Activated CD8-positive, alpha-beta T cell treated with anti-CD3 and anti-CD28 coated beads for 36 hours (primary cell): ENCODE data around the gene IL10RA. TPM values are rescaled to one million over a fixed set of nuclear protein-coding genes. Genes with fewer than 3 reads are reported as not detected.

Source experiments
- ATAC-seq: fragments of 200-7000 bp; cut with Tn5 transposase; one replicate; pipeline ENCODE4 v1.10.0; 2021; ENCODE audit warnings: mild to moderate bottlenecking, moderate library complexity
- CTCF ChIA-PET: fragments of 350-600 bp; sonication (Branson Sonifier 250); formaldehyde crosslinking; loops from one replicate; lab custom pipeline; 2021; ENCODE audit warnings: antibody characterized with exemption; lab: Charles Lee
- POLR2A ChIA-PET: fragments of 350-600 bp; sonication (Branson Sonifier 250); formaldehyde crosslinking; loops from one replicate; lab custom pipeline; 2021; ENCODE audit warnings: antibody characterized with exemption; lab: Charles Lee
- DNase-seq: peaks from one replicate; pipeline ENCODE4 v3.0.0-alpha.2; 2020
- H3K27ac Mint-ChIP-seq: one replicate; pipeline ENCODE4 v1.8.0; 2021; ENCODE audit warnings: mild to moderate bottlenecking, mixed read lengths
- H3K27me3 Mint-ChIP-seq: one replicate; pipeline ENCODE4 v1.8.0; 2021; ENCODE audit warnings: mixed read lengths
- H3K36me3 Mint-ChIP-seq: one replicate; pipeline ENCODE4 v1.8.0; 2021; ENCODE audit warnings: low read depth, mixed read lengths
- H3K4me1 Mint-ChIP-seq: one replicate; pipeline ENCODE4 v1.8.0; 2021; ENCODE audit warnings: low read depth, mixed read lengths
- H3K4me3 Mint-ChIP-seq: one replicate; pipeline ENCODE4 v1.8.0; 2021; ENCODE audit warnings: mild to moderate bottlenecking, moderate library complexity, mixed read lengths
- H3K9me3 Mint-ChIP-seq: one replicate; pipeline ENCODE4 v1.8.0; 2021; ENCODE audit warnings: mixed read lengths
- intact Hi-C: fragments of 100-400 bp; cut with micrococcal nuclease; formaldehyde crosslinking; loops from one replicate; pipeline ENCODE4 v1.10.0; 2022
- total RNA-seq, 2 experiments: library from RNA; stranded (reverse); gene quantifications; one replicate each; pipeline ENCODE4 v1.2.3, GENCODE V29; 2021
- TF ChIP-seq, protein P1 (sequence below): fragments of 200-600 bp; IDR thresholded peaks from one replicate; pipeline ENCODE4 v1.8.0; 2022; ENCODE audit warnings: antibody characterized with exemption, mild to moderate bottlenecking

The IL10RA gene
- total RNA-seq, 2 experiments from 2014 or later, result 73.3 to 80.9 TPM

DNA sequence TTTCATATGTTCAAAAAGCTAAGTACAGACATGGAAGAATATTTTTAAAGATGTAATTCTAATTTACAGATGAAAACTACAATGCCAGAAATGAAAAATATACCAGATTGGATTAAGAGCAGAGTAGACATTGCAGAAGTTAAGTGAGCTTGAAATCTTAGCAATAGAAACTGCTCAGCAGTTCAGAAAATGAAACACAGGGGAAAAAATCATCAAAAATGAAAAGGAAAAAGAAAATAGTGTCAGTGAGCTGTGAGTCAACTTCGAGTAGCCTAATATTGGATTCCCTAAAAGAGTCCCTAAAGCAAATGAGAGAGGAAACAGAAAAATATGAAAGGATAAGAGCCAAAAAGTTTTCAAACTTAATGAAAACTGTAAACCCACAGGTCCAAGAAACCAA lies 25.8 kb upstream of the IL10RA start:
- ChIA-PET POLR2A (interaction anchor here (0.6 to 2.3 kb wide), 11 partner anchors 9 to 65 kb away, joined by 3 to 9 read pairs (median 4); no protein-coding TSS in a partner anchor), CTCF (interaction anchor here (0.8 to 4.7 kb wide), 12 partner anchors 10 to 153 kb away, joined by 3 to 44 read pairs (median 4); no protein-coding TSS in a partner anchor)
- intact Hi-C loops, result no loop called here
- Mint-ChIP-seq H3K9me3 (peaks cover 14% of the 10 kb centered on the region), H3K27me3 (no peaks in the 10 kb centered on the region), H3K4me3 (peak overlapping the region; percentile 1), H3K36me3 (peaks cover 31% of the 10 kb centered on the region), H3K4me1 (peaks cover 45% of the 10 kb centered on the region), H3K27ac (peak overlapping the region; percentile 88)
- DNase-seq (no peak), ATAC-seq (peak; percentile 39)
- TF ChIP-seq, protein P1, sequence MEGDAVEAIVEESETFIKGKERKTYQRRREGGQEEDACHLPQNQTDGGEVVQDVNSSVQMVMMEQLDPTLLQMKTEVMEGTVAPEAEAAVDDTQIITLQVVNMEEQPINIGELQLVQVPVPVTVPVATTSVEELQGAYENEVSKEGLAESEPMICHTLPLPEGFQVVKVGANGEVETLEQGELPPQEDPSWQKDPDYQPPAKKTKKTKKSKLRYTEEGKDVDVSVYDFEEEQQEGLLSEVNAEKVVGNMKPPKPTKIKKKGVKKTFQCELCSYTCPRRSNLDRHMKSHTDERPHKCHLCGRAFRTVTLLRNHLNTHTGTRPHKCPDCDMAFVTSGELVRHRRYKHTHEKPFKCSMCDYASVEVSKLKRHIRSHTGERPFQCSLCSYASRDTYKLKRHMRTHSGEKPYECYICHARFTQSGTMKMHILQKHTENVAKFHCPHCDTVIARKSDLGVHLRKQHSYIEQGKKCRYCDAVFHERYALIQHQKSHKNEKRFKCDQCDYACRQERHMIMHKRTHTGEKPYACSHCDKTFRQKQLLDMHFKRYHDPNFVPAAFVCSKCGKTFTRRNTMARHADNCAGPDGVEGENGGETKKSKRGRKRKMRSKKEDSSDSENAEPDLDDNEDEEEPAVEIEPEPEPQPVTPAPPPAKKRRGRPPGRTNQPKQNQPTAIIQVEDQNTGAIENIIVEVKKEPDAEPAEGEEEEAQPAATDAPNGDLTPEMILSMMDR, result no peak

DNA sequence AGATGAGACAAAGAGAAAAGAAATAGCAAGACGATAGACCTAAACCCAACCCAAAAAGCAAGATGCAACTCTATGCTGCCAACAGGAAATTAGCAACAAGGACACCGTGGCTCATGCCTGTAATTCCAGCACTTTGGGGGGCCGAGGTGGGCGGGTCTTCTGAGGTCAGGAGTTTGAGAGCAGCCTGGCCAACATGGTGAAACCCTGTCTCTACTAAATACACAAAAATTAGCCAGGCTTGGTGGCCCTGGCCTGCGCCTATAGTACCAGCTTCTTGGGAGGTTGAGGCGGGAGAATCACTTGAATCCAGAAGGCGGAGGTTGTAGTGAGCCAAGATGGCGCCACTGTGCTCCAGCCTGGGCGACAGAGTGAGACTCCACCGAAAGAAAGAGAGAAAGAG lies 24.3 kb upstream of the IL10RA start:
- no peak overlapping the region for H3K27ac Mint-ChIP-seq
- H3K4me1 Mint-ChIP-seq, result peaks cover 35% of the 10 kb centered on the region
- ATAC-seq (no peak), DNase-seq (no peak)
- ChIA-PET POLR2A (interaction anchor here (1.1 to 2.3 kb wide), 2 partner anchors 11 to 20 kb away, joined by 3 to 7 read pairs; no protein-coding TSS in a partner anchor), CTCF (interaction anchor here (0.8 to 4.7 kb wide), 4 partner anchors 13 to 92 kb away, joined by 3 to 44 read pairs (median 5); no protein-coding TSS in a partner anchor)
- intact Hi-C loops, result no loop called here
- no peaks in the 10 kb centered on the region for H3K27me3 Mint-ChIP-seq
- no peak overlapping the region for H3K4me3 Mint-ChIP-seq
- peaks cover 24% of the 10 kb centered on the region for H3K36me3 Mint-ChIP-seq
- TF ChIP-seq, protein P1, result no peak
- H3K9me3 Mint-ChIP-seq, result peaks cover 14% of the 10 kb centered on the region

- ChIA-PET POLR2A (interaction anchor here (1.1 kb wide), 1 partner anchor 21 kb away, joined by 3 read pairs; no protein-coding TSS in a partner anchor), CTCF (interaction anchor here (1.1 to 4.7 kb wide), 2 partner anchors 14 to 91 kb away, joined by 3 to 44 read pairs; no protein-coding TSS in a partner anchor)
- Mint-ChIP-seq H3K4me1 (peaks cover 31% of the 10 kb centered on the region), H3K36me3 (peaks cover 17% of the 10 kb centered on the region), H3K27ac (no peak overlapping the region), H3K9me3 (peaks cover 8% of the 10 kb centered on the region), H3K27me3 (no peaks in the 10 kb centered on the region), H3K4me3 (no peak overlapping the region)
- TF ChIP-seq, protein P1, result no peak
- intact Hi-C loops, result no loop called here
- DNase-seq, result no peak
- no peak for ATAC-seq
Observed at GRCh38 chr11:117962826-117963225, 23.4 kb upstream of the IL10RA start.

DNA sequence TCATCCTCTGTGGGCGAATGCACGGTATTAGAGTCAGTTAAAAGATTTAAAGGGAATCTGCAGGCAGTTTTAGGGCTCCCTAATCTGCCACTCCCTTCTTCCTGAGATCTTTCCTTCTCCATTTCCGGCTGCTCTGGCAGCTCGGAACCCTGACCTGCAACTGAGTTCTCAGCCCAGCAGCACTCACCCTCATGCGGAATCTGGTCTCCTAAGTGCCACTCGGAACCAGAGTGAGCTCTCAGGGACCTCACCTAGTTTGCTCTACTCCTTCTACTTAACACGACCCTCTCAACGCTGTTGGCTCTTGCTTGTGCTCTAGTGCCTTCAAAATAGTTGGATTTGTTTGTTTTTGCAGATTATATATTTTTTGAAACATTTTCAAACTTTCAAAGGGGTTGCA lies 19.3 kb upstream of the IL10RA start:
- Mint-ChIP-seq H3K4me3 (no peak overlapping the region), H3K27me3 (no peaks in the 10 kb centered on the region), H3K9me3 (no peaks in the 10 kb centered on the region), H3K4me1 (peaks cover 33% of the 10 kb centered on the region), H3K27ac (no peak overlapping the region), H3K36me3 (peaks cover 3% of the 10 kb centered on the region)
- no peak for ATAC-seq
- TF ChIP-seq, protein P1, result no peak
- ChIA-PET CTCF (interaction anchor here (1.6 kb wide), 1 partner anchor 14 kb away, joined by 5 read pairs; no protein-coding TSS in a partner anchor), POLR2A (interaction anchor here (1.7 kb wide), 1 partner anchor 13 kb away, joined by 5 read pairs; no protein-coding TSS in a partner anchor)
- DNase-seq, result no peak
- intact Hi-C loops, result no loop called here
